Hepatocyte (in vitro differentiated cells): ENCODE results near the gene NRN1L. TPM values are rescaled to one million over a fixed set of nuclear protein-coding genes. Genes with fewer than 3 reads are reported as not detected.
A peak's percentile ranks its signal among the peaks of the same experiment; 100 is the strongest.

Source experiments
- DNase-seq: peaks from one replicate; pipeline ENCODE4 v3.0.0-alpha.2; 2016; ENCODE audit warnings: low spot score
- H2AFZ ChIP-seq: fragments of 200-600 bp; sonication (generic); 2 replicates; pipeline ENCODE4 v1.6.0; 2016; ENCODE audit warnings: antibody characterized with exemption, mild to moderate bottlenecking
- H3K27ac ChIP-seq: fragments of 200-600 bp; sonication (generic); 2 replicates; pipeline ENCODE4 v1.5.1; 2016; ENCODE audit warnings: mild to moderate bottlenecking
- H3K27me3 ChIP-seq: fragments of 200-600 bp; sonication (generic); 2 replicates; pipeline ENCODE4 v1.6.1; 2016
- H3K36me3 ChIP-seq: fragments of 200-600 bp; sonication (generic); replicated peaks from 2 replicates; pipeline ENCODE4 v1.5.1; 2016; ENCODE audit warnings: low read depth; ENCODE audit not compliant: insufficient read depth
- H3K4me1 ChIP-seq: fragments of 200-600 bp; sonication (generic); 2 replicates; pipeline ENCODE4 v1.5.1; 2016; ENCODE audit warnings: mild to moderate bottlenecking, moderate library complexity; ENCODE audit not compliant: insufficient read depth
- H3K4me2 ChIP-seq: fragments of 200-600 bp; sonication (generic); 2 replicates; pipeline ENCODE4 v1.6.0; 2016
- H3K4me3 ChIP-seq: fragments of 200-600 bp; sonication (generic); 2 replicates; pipeline ENCODE4 v1.5.1; 2016; ENCODE audit warnings: mild to moderate bottlenecking
- H3K79me2 ChIP-seq: fragments of 200-600 bp; sonication (generic); 2 replicates; pipeline ENCODE4 v1.6.0; 2017; ENCODE audit warnings: mild to moderate bottlenecking
- H3K9me2 ChIP-seq: fragments of 200-600 bp; sonication (generic); replicated peaks from 2 replicates; pipeline ENCODE4 v1.6.0; 2017; ENCODE audit warnings: mild to moderate bottlenecking; ENCODE audit not compliant: insufficient read depth
- H3K9me3 ChIP-seq: fragments of 200-600 bp; sonication (generic); 2 replicates; pipeline ENCODE4 v1.5.1; 2016; ENCODE audit warnings: low read depth, mild to moderate bottlenecking
- H4K20me1 ChIP-seq: fragments of 200-600 bp; sonication (generic); 2 replicates; pipeline ENCODE4 v1.6.0; 2016; ENCODE audit warnings: mild to moderate bottlenecking; ENCODE audit not compliant: insufficient read depth, poor library complexity, severe bottlenecking
- CTCF ChIP-seq: fragments of 200-600 bp; sonication (generic); IDR thresholded peaks from 2 replicates; pipeline ENCODE4 v1.5.1; 2016; ENCODE audit warnings: antibody characterized with exemption, mild to moderate bottlenecking; ENCODE audit not compliant: poor library complexity
- EZH2 ChIP-seq: fragments of 200-600 bp; sonication (generic); IDR thresholded peaks from 2 replicates; pipeline ENCODE4 v1.6.1; 2016; ENCODE audit warnings: antibody characterized with exemption, mild to moderate bottlenecking, borderline replicate concordance
- EZH2phosphoT487 ChIP-seq: fragments of 200-600 bp; sonication (generic); IDR thresholded peaks from one replicate; pipeline ENCODE4 v1.6.1; 2018; ENCODE audit warnings: antibody characterized with exemption, mild to moderate bottlenecking, low read depth, moderate library complexity; ENCODE audit not compliant: unreplicated experiment, severe bottlenecking
- WGBS: methylation state at CpG from one replicate; pipeline ENCODE4 v1.1.6; 2016; ENCODE audit warnings: low lambda C conversion rate; ENCODE audit errors: missing lambda C conversion rate; 5-methylcytosine and 5-hydroxymethylcytosine counted together
- polyA plus RNA-seq: library from polyadenylated mRNA; unstranded; fragments of >200 nt; fragmentation: Nextera tagmentation; extraction: Ambion mirVana; gene quantifications from 2 replicates; pipeline ENCODE4 v1.2.1, GENCODE V29; 2016
- total RNA-seq: library from RNA; depleted of rRNA; stranded (reverse); fragments of >200 nt; gene quantifications from 2 replicates; pipeline ENCODE4 v1.2.3, GENCODE V29; 2014

Gene NRN1L
- total and polyA plus RNA-seq, 2 experiments from 2014 or later, result 0.73 TPM; not detected in 1

DNA sequence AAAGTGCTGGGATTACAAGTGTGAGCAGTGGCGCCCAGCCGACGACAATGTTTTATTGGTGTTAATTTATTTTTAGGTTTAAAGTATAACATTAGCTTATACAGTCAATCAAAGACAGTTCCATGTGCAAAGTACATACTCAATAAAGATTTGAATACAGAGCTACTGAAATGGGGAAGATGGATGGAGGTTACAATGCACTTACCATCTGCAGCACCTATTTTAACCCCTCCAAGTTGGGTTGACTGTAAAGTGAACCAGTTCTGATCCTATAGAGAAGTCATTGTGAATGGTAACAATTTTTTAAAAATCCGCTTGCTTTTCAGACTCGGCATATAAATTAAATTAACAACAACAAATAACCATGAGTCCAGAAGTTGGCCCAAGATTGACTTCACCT lies 7.7 kb downstream of the NRN1L start:
- Histone ChIP-seq H3K4me1 (peaks cover 9% of the 10 kb centered on the region), H3K4me3 (no peak overlapping the region)

DNA sequence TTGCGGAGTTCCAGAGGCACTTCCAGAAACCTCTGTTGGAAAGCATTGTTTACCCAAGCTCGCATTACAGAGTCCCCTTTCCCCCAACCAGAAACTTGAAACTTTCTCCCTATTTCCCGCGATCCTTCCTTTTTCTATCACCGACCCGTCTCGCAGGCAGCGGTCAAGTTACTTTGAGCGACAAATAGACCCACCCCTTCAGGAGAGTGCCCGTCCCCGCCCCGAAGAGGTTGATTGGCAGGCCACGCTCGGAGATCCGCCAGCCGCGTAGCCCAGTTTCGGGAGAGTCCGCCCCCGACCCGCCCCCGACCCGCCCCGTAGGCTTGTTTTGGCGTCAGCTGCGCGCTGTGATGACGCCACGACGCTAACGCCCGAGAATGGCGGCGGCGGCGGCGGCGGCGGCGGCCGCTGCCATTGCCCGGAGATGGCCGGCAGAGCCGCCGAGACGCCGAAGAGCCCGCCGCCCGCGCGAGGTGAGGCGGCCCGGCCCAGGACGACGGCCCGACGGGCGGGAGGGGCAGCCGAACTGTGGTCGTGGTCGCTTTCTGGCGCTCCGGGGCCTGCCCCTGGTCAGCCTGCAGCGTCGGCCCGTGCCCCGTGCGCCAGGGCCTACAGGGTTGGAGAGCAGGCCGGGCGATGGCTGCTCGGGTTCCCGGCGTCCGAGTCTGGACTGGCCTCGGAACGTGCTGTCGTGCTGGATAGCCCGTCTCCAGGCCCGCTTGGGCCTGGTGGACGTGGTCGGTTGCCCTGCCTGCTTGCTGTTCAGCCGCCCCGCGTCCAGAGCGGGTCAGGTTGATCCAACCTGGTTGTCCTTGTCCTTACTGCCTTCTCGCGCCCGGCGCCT lies 8.4 kb downstream of the NRN1L start, which contains the start of gene PSKH1:
TSS of gene PSKH1 (plus strand) at position 356 of the 844 bp plus-strand sequence. CDS start 15,496 bp downstream, outside the sequence.
- Histone ChIP-seq H3K4me1 (peaks cover 9% of the 10 kb centered on the region), H4K20me1 (peaks cover 16% of the 10 kb centered on the region), H3K4me3 (peak within 1 kb of the TSS; percentile 51), H3K27ac (peak within 1 kb of the TSS; percentile 97), H2AFZ (peak within 1 kb of the TSS; percentile 45), H3K4me2 (peak within 1 kb of the TSS; percentile 86), H3K36me3 (no peaks in the 10 kb centered on the region), H3K79me2 (peaks cover 49% of the 10 kb centered on the region), H3K27me3 (no peaks in the 10 kb centered on the region), H3K9me3 (no peaks in the 10 kb centered on the region), H3K9me2 (no peaks in the 10 kb centered on the region)
- under 1% methylated on average over 55 of the region's 90 CpGs for WGBS
- peak; percentile 98 for DNase-seq
- TF ChIP-seq EZH2phosphoT487, result no peak
- no peak for TF ChIP-seq EZH2
- no peak for TF ChIP-seq CTCF

More for the DNA sequence above, 7.7 kb downstream of the NRN1L start:
- WGBS, result 69% methylated on average over 5 of the region's 5 CpGs
- H4K20me1 ChIP-seq, result peaks cover 11% of the 10 kb centered on the region
- peak overlapping the region; percentile 45 for H2AFZ ChIP-seq
- peaks cover 41% of the 10 kb centered on the region for H3K79me2 ChIP-seq
- no peaks in the 10 kb centered on the region for H3K36me3 ChIP-seq
- H3K27me3 ChIP-seq, result no peaks in the 10 kb centered on the region
- H3K4me2 ChIP-seq, result peak overlapping the region; percentile 75
- DNase-seq, result no peak
- H3K27ac ChIP-seq, result peak overlapping the region; percentile 50
- H3K9me3 ChIP-seq, result no peaks in the 10 kb centered on the region
- TF ChIP-seq EZH2 (no peak), EZH2phosphoT487 (no peak), CTCF (no peak)
- no peaks in the 10 kb centered on the region for H3K9me2 ChIP-seq

DNA sequence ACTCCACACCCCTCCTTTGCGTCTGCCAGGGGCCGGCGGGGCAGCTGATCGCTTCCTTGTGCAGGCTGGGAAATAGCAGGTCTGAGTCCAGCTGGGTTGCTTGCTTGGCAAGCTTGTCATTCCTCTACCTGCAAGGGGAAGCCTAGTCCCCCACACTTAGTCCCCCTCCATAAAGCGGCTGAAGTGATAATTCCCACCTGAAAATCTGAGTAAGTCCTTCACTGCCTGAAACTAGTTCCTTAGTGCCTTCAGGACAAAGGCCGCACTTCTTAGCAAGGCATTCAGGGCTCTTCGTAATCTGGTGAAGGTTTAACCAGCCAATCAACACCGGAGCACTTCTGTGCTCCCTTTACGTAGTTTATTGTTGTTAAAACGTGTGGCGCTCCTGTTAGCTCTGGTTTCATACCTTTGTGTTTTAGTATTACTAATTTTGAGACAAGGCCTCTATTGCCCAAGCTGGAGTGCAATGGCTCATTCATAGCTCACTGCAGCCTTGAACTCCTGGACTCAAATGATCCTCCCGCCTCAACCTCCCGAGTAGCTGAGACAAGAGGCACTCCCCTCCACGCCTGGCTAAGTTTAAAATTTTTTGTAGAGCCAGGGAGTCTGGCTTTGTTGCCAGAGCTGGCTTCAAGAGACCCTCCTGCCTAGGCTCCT lies 9.2 kb downstream of the NRN1L start:
- TF ChIP-seq CTCF (no peak), EZH2 (no peak)
- peaks cover 20% of the 10 kb centered on the region for H4K20me1 ChIP-seq
- peak; percentile 53 for DNase-seq
- peak overlapping the region; percentile 51 for H3K4me3 ChIP-seq
- H3K9me2 ChIP-seq, result no peaks in the 10 kb centered on the region
- peak overlapping the region; percentile 23 for H2AFZ ChIP-seq
- no peaks in the 10 kb centered on the region for H3K36me3 ChIP-seq
- H3K27ac ChIP-seq, result peak overlapping the region; percentile 97
- peaks cover 9% of the 10 kb centered on the region for H3K4me1 ChIP-seq
- H3K4me2 ChIP-seq, result peak overlapping the region; percentile 86
- no peaks in the 10 kb centered on the region for H3K27me3 ChIP-seq
- H3K9me3 ChIP-seq, result no peaks in the 10 kb centered on the region
- 23% methylated on average over 14 of the region's 14 CpGs for WGBS
- peaks cover 56% of the 10 kb centered on the region for H3K79me2 ChIP-seq
